HepG2 (cell line): ENCODE data around the gene IRS2. TPM values are rescaled to one million over a fixed set of nuclear protein-coding genes. Genes with fewer than 3 reads are reported as not detected.

Experiments used
- ATAC-seq: fragments of 200-7000 bp; cut with Tn5 transposase; 3 replicates; pipeline ENCODE4 v1.9.1; 2020; ENCODE audit warnings: mild to moderate bottlenecking, moderate library complexity
- BruUV-seq: library from RNA; stranded (reverse); fragments of 400-500 nt; replicated peaks from 2 replicates; lab custom pipeline; 2021; lab: Mats Ljungman, UMichigan
- CTCF ChIA-PET: fragments of 300-600 bp; formaldehyde crosslinking; extraction: SDS; loops from one replicate; lab custom pipeline; 2021; ENCODE audit warnings: low total read pairs, inconsistent platforms, low intra/inter-chr PET ratio; lab: Yijun Ruan, JAX
- POLR2A ChIA-PET: fragments of 350-600 bp; sonication (Branson Sonifier 250); formaldehyde crosslinking; loops from one replicate; lab custom pipeline; 2020; ENCODE audit warnings: antibody characterized with exemption, inconsistent platforms; lab: Yijun Ruan, JAX
- DNase-seq: peaks from one replicate; pipeline ENCODE4 v3.0.0-alpha.2; 2015; ENCODE audit warnings: low spot score
- FAIRE-seq: peaks from 3 replicates; lab custom pipeline; 2011; peaks lifted over from hg19 to GRCh38; lab: Jason Lieb, UNC
- H2AFZ ChIP-seq: one replicate; pipeline ENCODE4 v1.6.1; 2011; ENCODE audit warnings: low read length, inconsistent platforms
- H3K27ac ChIP-seq: fragments of 300-600 bp; 3 replicates; pipeline ENCODE4 v1.8.0; 2011; ENCODE audit warnings: mixed run types, mild to moderate bottlenecking, mixed read lengths, low read length, inconsistent platforms; ENCODE audit not compliant: insufficient read depth; ENCODE audit errors: extremely low read length
- H3K27me3 ChIP-seq, 2 experiments: fragments of 200-600 bp in 1 of 2; 2 replicates in 1 of 2; 3 replicates in 1 of 2; pipeline versions ENCODE4 v1.6.0 to v1.8.0; 2011; ENCODE audit warnings: low read length in 2 of 2, mild to moderate bottlenecking in 2 of 2, moderate library complexity in 2 of 2, inconsistent platforms in 1 of 2; ENCODE audit not compliant: insufficient read depth in 2 of 2, control insufficient read depth in 1 of 2
- H3K36me3 ChIP-seq, 2 experiments: fragments of 200-600 bp in 1 of 2; replicated peaks in 1 of 2; 2 replicates in 1 of 2; 3 replicates in 1 of 2; pipeline versions ENCODE4 v1.5.1 to v1.8.0; 2011; ENCODE audit warnings: low read length in 2 of 2, inconsistent platforms in 1 of 2; ENCODE audit not compliant: insufficient read depth in 2 of 2, control insufficient read depth in 1 of 2
- H3K4me1 ChIP-seq: 2 replicates; pipeline ENCODE4 v1.5.1; 2012; ENCODE audit warnings: low read length, inconsistent platforms; ENCODE audit not compliant: insufficient read depth
- H3K4me2 ChIP-seq: 2 replicates; pipeline ENCODE4 v1.6.0; 2011; ENCODE audit warnings: low read depth, low read length, inconsistent platforms
- H3K4me3 ChIP-seq, 3 experiments: fragments of 200-600 bp in 1 of 3; sonication (generic), shearing (Covaris generic) in 1 of 3; replicated peaks in 1 of 3; 2 replicates each; pipeline ENCODE4 v1.5.1; 2011 to 2016; ENCODE audit warnings: low read length in 3 of 3, inconsistent platforms in 2 of 3, low read depth in 2 of 3, mild to moderate bottlenecking in 2 of 3, control low read depth in 1 of 3, mixed read lengths in 1 of 3; ENCODE audit not compliant: insufficient read depth in 1 of 3
- H3K79me2 ChIP-seq: one replicate; pipeline ENCODE4 v1.6.1; 2011; ENCODE audit warnings: low read length, inconsistent platforms; ENCODE audit not compliant: insufficient read depth
- H3K9ac ChIP-seq: 2 replicates; pipeline ENCODE4 v1.6.0; 2011; ENCODE audit warnings: mild to moderate bottlenecking, low read depth, low read length, inconsistent platforms; ENCODE audit not compliant: insufficient read depth
- H3K9me3 ChIP-seq: 2 replicates; pipeline ENCODE4 v1.5.1; 2012; ENCODE audit warnings: mild to moderate bottlenecking, low read length
- H4K20me1 ChIP-seq: 2 replicates; pipeline ENCODE4 v1.6.0; 2011; ENCODE audit warnings: inconsistent platforms, mild to moderate bottlenecking, low read length, moderate library complexity; ENCODE audit not compliant: insufficient read depth
- CBX5 ChIP-seq: sonication (generic); formaldehyde crosslinking; IDR thresholded peaks from 2 replicates; pipeline ENCODE4 v1.4.0; 2020; ENCODE audit warnings: missing genetic modification reagents, borderline replicate concordance
- DR1 ChIP-seq: sonication (generic); formaldehyde crosslinking; IDR thresholded peaks from 2 replicates; pipeline ENCODE4 v1.8.0; 2021; ENCODE audit warnings: mild to moderate bottlenecking, missing genetic modification reagents, inconsistent platforms
- MEF2D ChIP-seq: sonication (generic); formaldehyde crosslinking; IDR thresholded peaks from 2 replicates; pipeline ENCODE4 v1.5.1; 2020; ENCODE audit warnings: mild to moderate bottlenecking, missing genetic modification reagents
- PCBP2 ChIP-seq: fragments of 200-400 bp; formaldehyde crosslinking; optimal IDR thresholded peaks from 2 replicates; pipeline ENCODE3; 2018; ENCODE audit warnings: low read length, low read depth; ENCODE audit not compliant: poor library complexity, severe bottlenecking
- SALL1 ChIP-seq: sonication (generic); formaldehyde crosslinking; IDR thresholded peaks from 2 replicates; pipeline ENCODE4 v1.8.0; 2022; ENCODE audit warnings: mild to moderate bottlenecking, missing genetic modification reagents
- SNAPC2 ChIP-seq: sonication (generic); formaldehyde crosslinking; IDR thresholded peaks from 2 replicates; pipeline ENCODE4 v1.8.1; 2022; ENCODE audit warnings: mild to moderate bottlenecking, missing genetic modification reagents
- TERF1 ChIP-seq: sonication (generic); formaldehyde crosslinking; IDR thresholded peaks from 2 replicates; pipeline ENCODE4 v1.8.0; 2022; ENCODE audit warnings: mild to moderate bottlenecking, missing genetic modification reagents, moderate library complexity
- THRA ChIP-seq: sonication (generic); formaldehyde crosslinking; IDR thresholded peaks from 2 replicates; pipeline ENCODE4 v1.4.0; 2020; ENCODE audit warnings: missing genetic modification reagents, borderline replicate concordance
- YEATS4 ChIP-seq: sonication (generic); formaldehyde crosslinking; IDR thresholded peaks from 2 replicates; pipeline ENCODE4 v1.4.0; 2020; ENCODE audit warnings: missing genetic modification reagents, borderline replicate concordance
- ZBED4 ChIP-seq: sonication (generic); formaldehyde crosslinking; IDR thresholded peaks from 2 replicates; pipeline ENCODE4 v1.4.0; 2020; ENCODE audit warnings: missing genetic modification reagents, borderline replicate concordance
- ZBTB14 ChIP-seq: sonication (generic); formaldehyde crosslinking; IDR thresholded peaks from 2 replicates; pipeline ENCODE4 v1.4.0; 2020; ENCODE audit warnings: missing genetic modification reagents
- ZNF235 ChIP-seq: sonication (generic); formaldehyde crosslinking; IDR thresholded peaks from 2 replicates; pipeline ENCODE4 v1.8.1; 2023; ENCODE audit warnings: mild to moderate bottlenecking, missing genetic modification reagents, borderline replicate concordance
- ZNF280D ChIP-seq: sonication (generic); formaldehyde crosslinking; IDR thresholded peaks from 2 replicates; pipeline ENCODE4 v1.5.1; 2020; ENCODE audit warnings: mild to moderate bottlenecking, missing genetic modification reagents
- WGBS: methylation state at CpG from one replicate; pipeline ENCODE4 v1.1.6; 2017; ENCODE audit warnings: low lambda C conversion rate; 5-methylcytosine and 5-hydroxymethylcytosine counted together
- in situ Hi-C: cut with HindIII; loops from 2 replicates; pipeline ENCODE4 v1.10.0; 2017; ENCODE audit warnings: low pct_unique_long_range_greater_than_20kb; ENCODE audit not compliant: extremely low pct_ligation_motif_present
- intact Hi-C: fragments of 100-400 bp; cut with micrococcal nuclease; formaldehyde crosslinking; loops from one replicate; pipeline ENCODE4 v1.10.0; 2022; ENCODE audit not compliant: unreplicated experiment
- polyA plus RNA-seq, 8 experiments: library from polyadenylated mRNA; depleted of rRNA in 3 of 8; stranded (reverse) in 7 of 8; unstranded in 1 of 8; fragments of >200 nt; fragmentation: Illumina TruSeq in 4 of 8; extraction: Trizol in 4 of 8; gene quantifications; 2 replicates each; pipeline versions ENCODE4 v1.2.1 to v1.2.3, GENCODE V29; 2011 to 2016; ENCODE audit warnings: low read depth in 4 of 8, missing spikeins in 1 of 8, mixed read lengths in 1 of 8; ENCODE audit not compliant: insufficient read depth in 1 of 8
- total RNA-seq, 5 experiments: library from RNA; depleted of rRNA; stranded (reverse); fragments of >200 nt; fragmentation: Illumina TruSeq; extraction: Trizol; gene quantifications; 2 replicates each; pipeline ENCODE4 v1.2.3, GENCODE V29; 2016; ENCODE audit warnings: low read depth in 1 of 5

Gene IRS2
- total and polyA plus RNA-seq, 2 of the 13 experiments (the other 11 are each of a cell fraction or from before 2014, with no cell fraction given) = 0.02 to 0.04 TPM

- Histone ChIP-seq H3K9ac (no peak overlapping the region), H3K4me2 (no peak overlapping the region), H3K9me3 (no peaks in the 10 kb centered on the region), H3K27ac (no peak overlapping the region), H3K36me3 (no peaks in the 10 kb centered on the region), H3K27me3 (no peaks in the 10 kb centered on the region), H2AFZ (no peak overlapping the region), H3K79me2 (no peaks in the 10 kb centered on the region), H3K4me1 (peaks cover 21% of the 10 kb centered on the region), H4K20me1 (no peaks in the 10 kb centered on the region), H3K4me3 (no peak overlapping the region)
- POLR2A ChIA-PET = no interaction called here
- FAIRE-seq = no peak
- BruUV-seq = no TSS peak
- CTCF ChIA-PET = no interaction called here
- no peak for DNase-seq
- 40% methylated on average over 1 of the region's 6 CpGs for WGBS
- in situ Hi-C loops (no loop called here), intact Hi-C loops (no loop called here)
- ATAC-seq = no peak
- TF ChIP-seq SNAPC2 (CRISPR knock-in tag) (no peak), CBX5 (CRISPR knock-in tag) (no peak), PCBP2 (no peak), ZBED4 (no peak), THRA (CRISPR knock-in tag) (no peak), ZNF235 (CRISPR knock-in tag) (no peak), SALL1 (CRISPR knock-in tag) (no peak), ZBTB14 (CRISPR knock-in tag) (no peak), DR1 (no peak), YEATS4 (CRISPR knock-in tag) (no peak), ZNF280D (CRISPR knock-in tag) (no peak), MEF2D (CRISPR knock-in tag) (no peak), TERF1 (CRISPR knock-in tag) (no peak)
These were observed 64.3 kb downstream of the IRS2 start for GRCh38 chr13:109722068-109722467.
